WTC11 (cell line): ENCODE results near the gene HSF2BP.

Experiments used
- CREM ChIP-seq: sonication (generic); formaldehyde crosslinking; IDR thresholded peaks from 2 replicates; pipeline ENCODE4 v1.8.1; 2022; ENCODE audit warnings: mild to moderate bottlenecking, missing genetic modification reagents, moderate library complexity
- EMX1 ChIP-seq: fragments of 250-450 bp; sonication (Bioruptor Pico); IDR thresholded peaks from 2 replicates; pipeline ENCODE4 v1.8.0; 2021; ENCODE audit warnings: mild to moderate bottlenecking
- ESRRA ChIP-seq: sonication (generic); formaldehyde crosslinking; IDR thresholded peaks from 2 replicates; pipeline ENCODE4 v1.8.1; 2022; ENCODE audit warnings: mild to moderate bottlenecking, missing genetic modification reagents, borderline replicate concordance
- NR3C1 ChIP-seq: sonication (generic); formaldehyde crosslinking; conservative IDR thresholded peaks from 2 replicates; pipeline ENCODE4 v1.8.1; 2023; ENCODE audit warnings: low read depth, mild to moderate bottlenecking, missing genetic modification reagents
- RELA ChIP-seq: sonication (generic); formaldehyde crosslinking; IDR thresholded peaks from 2 replicates; pipeline ENCODE4 v1.8.1; 2022; ENCODE audit warnings: missing genetic modification reagents, mild to moderate bottlenecking, borderline replicate concordance
- RORB ChIP-seq: fragments of 250-450 bp; sonication (Bioruptor Pico); IDR thresholded peaks from 2 replicates; pipeline ENCODE4 v1.9.0; 2021; ENCODE audit warnings: mild to moderate bottlenecking
- SMAD3 ChIP-seq: sonication (generic); formaldehyde crosslinking; IDR thresholded peaks from 2 replicates; pipeline ENCODE4 v1.8.0; 2022; ENCODE audit warnings: missing genetic modification reagents, mild to moderate bottlenecking, borderline replicate concordance
- ZBTB21 ChIP-seq: sonication (generic); formaldehyde crosslinking; IDR thresholded peaks from 2 replicates; pipeline ENCODE4 v1.8.1; 2023; ENCODE audit warnings: mild to moderate bottlenecking, missing genetic modification reagents, borderline replicate concordance
- TF ChIP-seq, protein P1 (sequence below): fragments of 200-600 bp; IDR thresholded peaks from 2 replicates; pipeline ENCODE4 v1.8.0; 2022; ENCODE audit warnings: antibody characterized with exemption
- TF ChIP-seq, protein P2 (sequence below): sonication (generic); formaldehyde crosslinking; IDR thresholded peaks from 2 replicates; pipeline ENCODE4 v1.8.1; 2022; ENCODE audit warnings: low read depth, mild to moderate bottlenecking, moderate library complexity, missing genetic modification reagents, borderline replicate concordance
- TF ChIP-seq, protein P3 (sequence below): sonication (generic); formaldehyde crosslinking; IDR thresholded peaks from 2 replicates; pipeline ENCODE4 v1.8.1; 2022; ENCODE audit warnings: low read depth, missing genetic modification reagents, borderline replicate concordance
- TF ChIP-seq, protein P4 (sequence below): sonication (generic); formaldehyde crosslinking; IDR thresholded peaks from 2 replicates; pipeline ENCODE4 v1.8.1; 2023; ENCODE audit warnings: mild to moderate bottlenecking, missing genetic modification reagents, borderline replicate concordance

DNA sequence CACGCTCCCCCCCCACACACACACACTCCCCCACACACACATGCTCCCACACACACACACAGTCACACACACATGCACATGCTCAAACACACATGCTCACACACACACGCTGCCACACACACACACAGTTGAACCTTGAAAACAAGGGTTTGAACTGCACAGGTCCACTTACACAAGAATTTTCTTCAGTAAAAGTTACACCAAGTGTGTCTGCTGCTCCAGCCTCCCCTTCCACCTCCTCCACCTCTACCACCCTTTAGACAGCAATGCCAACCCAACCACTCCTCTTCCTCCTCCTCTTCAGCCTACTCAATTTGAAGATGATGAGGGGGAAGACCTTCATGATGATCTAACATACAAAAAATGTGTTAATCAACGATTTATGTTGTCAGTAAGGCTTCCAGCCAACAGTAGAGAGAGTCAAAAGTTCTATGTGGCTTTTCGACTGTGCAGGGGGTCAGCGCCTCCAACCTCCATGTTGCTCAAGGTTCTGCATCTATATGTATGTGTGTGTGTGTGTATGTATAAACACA lies 26.8 kb downstream of the HSF2BP start:
- TF ChIP-seq, protein P1, sequence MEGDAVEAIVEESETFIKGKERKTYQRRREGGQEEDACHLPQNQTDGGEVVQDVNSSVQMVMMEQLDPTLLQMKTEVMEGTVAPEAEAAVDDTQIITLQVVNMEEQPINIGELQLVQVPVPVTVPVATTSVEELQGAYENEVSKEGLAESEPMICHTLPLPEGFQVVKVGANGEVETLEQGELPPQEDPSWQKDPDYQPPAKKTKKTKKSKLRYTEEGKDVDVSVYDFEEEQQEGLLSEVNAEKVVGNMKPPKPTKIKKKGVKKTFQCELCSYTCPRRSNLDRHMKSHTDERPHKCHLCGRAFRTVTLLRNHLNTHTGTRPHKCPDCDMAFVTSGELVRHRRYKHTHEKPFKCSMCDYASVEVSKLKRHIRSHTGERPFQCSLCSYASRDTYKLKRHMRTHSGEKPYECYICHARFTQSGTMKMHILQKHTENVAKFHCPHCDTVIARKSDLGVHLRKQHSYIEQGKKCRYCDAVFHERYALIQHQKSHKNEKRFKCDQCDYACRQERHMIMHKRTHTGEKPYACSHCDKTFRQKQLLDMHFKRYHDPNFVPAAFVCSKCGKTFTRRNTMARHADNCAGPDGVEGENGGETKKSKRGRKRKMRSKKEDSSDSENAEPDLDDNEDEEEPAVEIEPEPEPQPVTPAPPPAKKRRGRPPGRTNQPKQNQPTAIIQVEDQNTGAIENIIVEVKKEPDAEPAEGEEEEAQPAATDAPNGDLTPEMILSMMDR, result no peak
- TF ChIP-seq ZBTB21 (CRISPR knock-in tag), result no peak
- no peak for TF ChIP-seq ESRRA
- no peak for TF ChIP-seq EMX1 (CRISPR knock-in tag)
- TF ChIP-seq RORB, result no peak
- no peak for TF ChIP-seq RELA
- TF ChIP-seq, protein P2, sequence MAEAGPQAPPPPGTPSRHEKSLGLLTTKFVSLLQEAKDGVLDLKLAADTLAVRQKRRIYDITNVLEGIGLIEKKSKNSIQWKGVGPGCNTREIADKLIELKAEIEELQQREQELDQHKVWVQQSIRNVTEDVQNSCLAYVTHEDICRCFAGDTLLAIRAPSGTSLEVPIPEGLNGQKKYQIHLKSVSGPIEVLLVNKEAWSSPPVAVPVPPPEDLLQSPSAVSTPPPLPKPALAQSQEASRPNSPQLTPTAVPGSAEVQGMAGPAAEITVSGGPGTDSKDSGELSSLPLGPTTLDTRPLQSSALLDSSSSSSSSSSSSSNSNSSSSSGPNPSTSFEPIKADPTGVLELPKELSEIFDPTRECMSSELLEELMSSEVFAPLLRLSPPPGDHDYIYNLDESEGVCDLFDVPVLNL (CRISPR knock-in tag), result no peak
- TF ChIP-seq SMAD3 (CRISPR knock-in tag), result no peak
- TF ChIP-seq, protein P3, sequence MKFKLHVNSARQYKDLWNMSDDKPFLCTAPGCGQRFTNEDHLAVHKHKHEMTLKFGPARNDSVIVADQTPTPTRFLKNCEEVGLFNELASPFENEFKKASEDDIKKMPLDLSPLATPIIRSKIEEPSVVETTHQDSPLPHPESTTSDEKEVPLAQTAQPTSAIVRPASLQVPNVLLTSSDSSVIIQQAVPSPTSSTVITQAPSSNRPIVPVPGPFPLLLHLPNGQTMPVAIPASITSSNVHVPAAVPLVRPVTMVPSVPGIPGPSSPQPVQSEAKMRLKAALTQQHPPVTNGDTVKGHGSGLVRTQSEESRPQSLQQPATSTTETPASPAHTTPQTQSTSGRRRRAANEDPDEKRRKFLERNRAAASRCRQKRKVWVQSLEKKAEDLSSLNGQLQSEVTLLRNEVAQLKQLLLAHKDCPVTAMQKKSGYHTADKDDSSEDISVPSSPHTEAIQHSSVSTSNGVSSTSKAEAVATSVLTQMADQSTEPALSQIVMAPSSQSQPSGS, result no peak
- no peak for TF ChIP-seq NR3C1 (CRISPR knock-in tag)
- TF ChIP-seq, protein P4, sequence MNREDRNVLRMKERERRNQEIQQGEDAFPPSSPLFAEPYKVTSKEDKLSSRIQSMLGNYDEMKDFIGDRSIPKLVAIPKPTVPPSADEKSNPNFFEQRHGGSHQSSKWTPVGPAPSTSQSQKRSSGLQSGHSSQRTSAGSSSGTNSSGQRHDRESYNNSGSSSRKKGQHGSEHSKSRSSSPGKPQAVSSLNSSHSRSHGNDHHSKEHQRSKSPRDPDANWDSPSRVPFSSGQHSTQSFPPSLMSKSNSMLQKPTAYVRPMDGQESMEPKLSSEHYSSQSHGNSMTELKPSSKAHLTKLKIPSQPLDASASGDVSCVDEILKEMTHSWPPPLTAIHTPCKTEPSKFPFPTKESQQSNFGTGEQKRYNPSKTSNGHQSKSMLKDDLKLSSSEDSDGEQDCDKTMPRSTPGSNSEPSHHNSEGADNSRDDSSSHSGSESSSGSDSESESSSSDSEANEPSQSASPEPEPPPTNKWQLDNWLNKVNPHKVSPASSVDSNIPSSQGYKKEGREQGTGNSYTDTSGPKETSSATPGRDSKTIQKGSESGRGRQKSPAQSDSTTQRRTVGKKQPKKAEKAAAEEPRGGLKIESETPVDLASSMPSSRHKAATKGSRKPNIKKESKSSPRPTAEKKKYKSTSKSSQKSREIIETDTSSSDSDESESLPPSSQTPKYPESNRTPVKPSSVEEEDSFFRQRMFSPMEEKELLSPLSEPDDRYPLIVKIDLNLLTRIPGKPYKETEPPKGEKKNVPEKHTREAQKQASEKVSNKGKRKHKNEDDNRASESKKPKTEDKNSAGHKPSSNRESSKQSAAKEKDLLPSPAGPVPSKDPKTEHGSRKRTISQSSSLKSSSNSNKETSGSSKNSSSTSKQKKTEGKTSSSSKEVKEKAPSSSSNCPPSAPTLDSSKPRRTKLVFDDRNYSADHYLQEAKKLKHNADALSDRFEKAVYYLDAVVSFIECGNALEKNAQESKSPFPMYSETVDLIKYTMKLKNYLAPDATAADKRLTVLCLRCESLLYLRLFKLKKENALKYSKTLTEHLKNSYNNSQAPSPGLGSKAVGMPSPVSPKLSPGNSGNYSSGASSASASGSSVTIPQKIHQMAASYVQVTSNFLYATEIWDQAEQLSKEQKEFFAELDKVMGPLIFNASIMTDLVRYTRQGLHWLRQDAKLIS (CRISPR knock-in tag), result no peak
- no peak for TF ChIP-seq CREM (CRISPR knock-in tag)
